HepG2 (cell line): ENCODE measurements around the gene BIRC6. TPM values are rescaled to one million over a fixed set of nuclear protein-coding genes. Genes with fewer than 3 reads are reported as not detected.

Experiments used
- AKNA ChIP-seq: sonication (generic); formaldehyde crosslinking; IDR thresholded peaks from 2 replicates; pipeline ENCODE4 v1.4.0; 2020; ENCODE audit warnings: missing genetic modification reagents, borderline replicate concordance
- IKZF1 ChIP-seq: fragments of 450-650 bp; IDR thresholded peaks from 2 replicates; pipeline ENCODE4 v1.7.1; 2016
- JUN ChIP-seq: sonication (generic); formaldehyde crosslinking; IDR thresholded peaks from 2 replicates; pipeline ENCODE4 v1.4.0; 2020; ENCODE audit warnings: mild to moderate bottlenecking, missing genetic modification reagents
- MLX ChIP-seq: IDR thresholded peaks from 2 replicates; pipeline ENCODE4 v1.6.1; 2016
- MTA1 ChIP-seq: sonication (generic); formaldehyde crosslinking; IDR thresholded peaks from 2 replicates; pipeline ENCODE4 v1.4.0; 2020; ENCODE audit warnings: missing genetic modification reagents, mild to moderate bottlenecking, borderline replicate concordance
- MXD1 ChIP-seq: sonication (generic); formaldehyde crosslinking; IDR thresholded peaks from 2 replicates; pipeline ENCODE4 v1.4.0; 2020; ENCODE audit warnings: mild to moderate bottlenecking, missing genetic modification reagents
- MZF1 ChIP-seq: sonication (generic); formaldehyde crosslinking; IDR thresholded peaks from 2 replicates; pipeline ENCODE4 v1.8.1; 2023; ENCODE audit warnings: mild to moderate bottlenecking, missing genetic modification reagents, borderline replicate concordance
- ONECUT2 ChIP-seq: sonication (generic); formaldehyde crosslinking; IDR thresholded peaks from 2 replicates; pipeline ENCODE4 v1.4.0; 2020; ENCODE audit warnings: missing genetic modification reagents
- PREB ChIP-seq: sonication (generic); formaldehyde crosslinking; IDR thresholded peaks from 2 replicates; pipeline ENCODE4 v1.4.0; 2020; ENCODE audit warnings: missing genetic modification reagents
- SKIL ChIP-seq: sonication (generic); formaldehyde crosslinking; IDR thresholded peaks from 2 replicates; pipeline ENCODE4 v1.8.0; 2022; ENCODE audit warnings: missing genetic modification reagents, mild to moderate bottlenecking, moderate library complexity, borderline replicate concordance
- TAF15 ChIP-seq: fragments of 200-400 bp; formaldehyde crosslinking; IDR thresholded peaks from one replicate; pipeline ENCODE4 v1.6.1; 2018; ENCODE audit warnings: mild to moderate bottlenecking, low read depth, low read length; ENCODE audit not compliant: poor library complexity, severe bottlenecking
- THRA ChIP-seq: sonication (generic); formaldehyde crosslinking; IDR thresholded peaks from 2 replicates; pipeline ENCODE4 v1.4.0; 2020; ENCODE audit warnings: missing genetic modification reagents, borderline replicate concordance
- ZNF34 ChIP-seq: sonication (generic); formaldehyde crosslinking; IDR thresholded peaks from 2 replicates; pipeline ENCODE4 v1.4.0; 2020; ENCODE audit warnings: mild to moderate bottlenecking, missing genetic modification reagents, borderline replicate concordance
- ZNF713 ChIP-seq: sonication (generic); formaldehyde crosslinking; IDR thresholded peaks from 2 replicates; pipeline ENCODE4 v1.4.0; 2020; ENCODE audit warnings: mild to moderate bottlenecking, missing genetic modification reagents
- ZNF841 ChIP-seq: sonication (generic); formaldehyde crosslinking; IDR thresholded peaks from 2 replicates; pipeline ENCODE4 v1.8.1; 2023; ENCODE audit warnings: missing genetic modification reagents, borderline replicate concordance
- ZNF883 ChIP-seq: sonication (generic); formaldehyde crosslinking; IDR thresholded peaks from 2 replicates; pipeline ENCODE4 v1.5.1; 2020; ENCODE audit warnings: mild to moderate bottlenecking, missing genetic modification reagents; ENCODE audit errors: not compliant biosample characterization
- ZSCAN22 ChIP-seq: sonication (generic); formaldehyde crosslinking; IDR thresholded peaks from 2 replicates; pipeline ENCODE4 v1.4.0; 2020; ENCODE audit warnings: mild to moderate bottlenecking, missing genetic modification reagents
- polyA plus RNA-seq, 8 experiments: library from polyadenylated mRNA; depleted of rRNA in 3 of 8; stranded (reverse) in 7 of 8; unstranded in 1 of 8; fragments of >200 nt; fragmentation: Illumina TruSeq in 4 of 8; extraction: Trizol in 4 of 8; gene quantifications; 2 replicates each; pipeline versions ENCODE4 v1.2.1 to v1.2.3, GENCODE V29; 2011 to 2016; ENCODE audit warnings: low read depth in 4 of 8, missing spikeins in 1 of 8, mixed read lengths in 1 of 8; ENCODE audit not compliant: insufficient read depth in 1 of 8
- total RNA-seq, 5 experiments: library from RNA; depleted of rRNA; stranded (reverse); fragments of >200 nt; fragmentation: Illumina TruSeq; extraction: Trizol; gene quantifications; 2 replicates each; pipeline ENCODE4 v1.2.3, GENCODE V29; 2016; ENCODE audit warnings: low read depth in 1 of 5

BIRC6 gene
- total and polyA plus RNA-seq, 2 of the 13 experiments (the other 11 are each of a cell fraction or from before 2014, with no cell fraction given), result 65.6 to 120 TPM

GRCh38 chr2:32356681-32357317 is at the start of gene BIRC6 (continued):
- TF ChIP-seq ZNF841 (CRISPR knock-in tag), result 0 out of 2 replicates have a peak, but pooled peaks have one; percentile 11
- peak; percentile 96 for TF ChIP-seq ZNF883 (CRISPR knock-in tag)
- TF ChIP-seq AKNA (CRISPR knock-in tag), result no peak
- peak; percentile 100 for TF ChIP-seq ZNF34 (CRISPR knock-in tag)
- TF ChIP-seq ZNF713, result peak; percentile 26; the same call in 1 of the 2 replicates
- TF ChIP-seq MXD1 (CRISPR knock-in tag), result peak; percentile 94
- peak; percentile 74 for TF ChIP-seq THRA (CRISPR knock-in tag)
- TF ChIP-seq JUN, result no peak
- TF ChIP-seq SKIL (CRISPR knock-in tag), result peak; percentile 81
- TF ChIP-seq ZSCAN22 (CRISPR knock-in tag), result peak; percentile 68
- TF ChIP-seq ONECUT2 (CRISPR knock-in tag), result no peak; the same call in 1 of the 2 replicates
- TF ChIP-seq IKZF1, result no peak
- peak; percentile 95 for TF ChIP-seq MTA1 (CRISPR knock-in tag)
- 0 out of 2 replicates have a peak, but pooled peaks have one; percentile 80 for TF ChIP-seq MLX (CRISPR knock-in tag)
- TF ChIP-seq TAF15, result peak; percentile 96
- 0 out of 2 replicates have a peak, but pooled peaks have one; percentile 82 for TF ChIP-seq MZF1 (CRISPR knock-in tag)
- TF ChIP-seq PREB (CRISPR knock-in tag), result no peak
